H1 (cell line): ENCODE data around the gene PCP4L1. TPM values are rescaled to one million over a fixed set of nuclear protein-coding genes. Genes with fewer than 3 reads are reported as not detected.

ENCODE experiments used
- CTCF ChIA-PET: fragments of 300-600 bp; sonication (Branson Sonifier 250); formaldehyde crosslinking; loops from one replicate; lab custom pipeline; 2021; ENCODE audit not compliant: partially characterized antibody; lab: Charles Lee
- POLR2A ChIA-PET: fragments of 300-600 bp; sonication (Branson Sonifier 250); formaldehyde crosslinking; loops from one replicate; lab custom pipeline; 2021; ENCODE audit warnings: inconsistent platforms; ENCODE audit not compliant: partially characterized antibody; lab: Charles Lee
- DNase-seq, 2 experiments: peaks; one replicate each; pipeline versions ENCODE4 v3.0.0 to v3.0.0-alpha.2; 2010 to 2022; ENCODE audit warnings: low spot score in 2 of 2, low read depth in 1 of 2, mixed read lengths in 1 of 2
- FAIRE-seq: peaks from 2 replicates; lab custom pipeline; 2011; peaks lifted over from hg19 to GRCh38; lab: Jason Lieb, UNC
- H2AFZ ChIP-seq: 2 replicates; pipeline ENCODE4 v1.8.1; 2012; ENCODE audit warnings: low read length, inconsistent platforms
- H2AK5ac ChIP-seq: 2 replicates; pipeline ENCODE4 v1.6.1; 2013; ENCODE audit warnings: low read depth, low read length
- H2BK120ac ChIP-seq: replicated peaks from 2 replicates; pipeline ENCODE3; 2013; ENCODE audit warnings: low read depth, low read length, inconsistent platforms
- H2BK12ac ChIP-seq: 2 replicates; pipeline ENCODE4 v1.6.1; 2013; ENCODE audit warnings: low read depth, low read length
- H2BK15ac ChIP-seq: 2 replicates; pipeline ENCODE4 v1.6.1; 2013; ENCODE audit warnings: low read length
- H2BK20ac ChIP-seq: 2 replicates; pipeline ENCODE4 v1.6.1; 2013; ENCODE audit warnings: low read length
- H2BK5ac ChIP-seq: 2 replicates; pipeline ENCODE4 v1.6.1; 2013; ENCODE audit warnings: low read depth, low read length
- H3K14ac ChIP-seq: 2 replicates; pipeline ENCODE4 v1.6.1; 2013; ENCODE audit warnings: inconsistent platforms; ENCODE audit not compliant: insufficient read length
- H3K18ac ChIP-seq: 2 replicates; pipeline ENCODE4 v1.6.1; 2013; ENCODE audit warnings: low read length; ENCODE audit errors: extremely low read depth
- H3K23ac ChIP-seq: 2 replicates; pipeline ENCODE4 v1.6.1; 2013; ENCODE audit warnings: inconsistent platforms; ENCODE audit not compliant: insufficient read length
- H3K23me2 ChIP-seq: 2 replicates; pipeline ENCODE4 v1.6.1; 2013; ENCODE audit warnings: low read depth, low read length
- H3K27ac ChIP-seq: 2 replicates; pipeline ENCODE4 v1.6.1; 2011; ENCODE audit warnings: low read depth, low read length, inconsistent platforms
- H3K27me3 ChIP-seq, 4 experiments: replicated peaks in 1 of 4; 1 replicate in 1 of 4; 2 replicates in 3 of 4; pipeline versions ENCODE4 v1.6.1 to v1.8.1; 2011 to 2013; ENCODE audit warnings: low read length in 3 of 4, mild to moderate bottlenecking in 3 of 4, inconsistent platforms in 2 of 4, mixed read lengths in 2 of 4, moderate library complexity in 1 of 4; ENCODE audit not compliant: control insufficient read depth in 3 of 4, insufficient read depth in 3 of 4; ENCODE audit errors: extremely low read depth in 1 of 4
- H3K36me3 ChIP-seq, 4 experiments: 2 replicates each; pipeline versions ENCODE4 v1.6.1 to v1.8.1; 2011 to 2013; ENCODE audit warnings: mild to moderate bottlenecking in 4 of 4, low read length in 3 of 4, moderate library complexity in 2 of 4, control low read depth in 1 of 4, inconsistent platforms in 1 of 4; ENCODE audit not compliant: insufficient read depth in 4 of 4, control insufficient read depth in 2 of 4
- H3K4ac ChIP-seq: replicated peaks from 2 replicates; pipeline ENCODE3; 2013; ENCODE audit warnings: low read length, low read depth, mixed read lengths, inconsistent platforms; ENCODE audit not compliant: insufficient read length
- H3K4me1 ChIP-seq, 4 experiments: replicated peaks in 1 of 4; 1 replicate in 1 of 4; 2 replicates in 3 of 4; pipeline versions ENCODE4 v1.6.1 to v1.8.1; 2011 to 2013; ENCODE audit warnings: low read length in 3 of 4, inconsistent platforms in 2 of 4, mixed read lengths in 1 of 4; ENCODE audit not compliant: insufficient read depth in 4 of 4, control insufficient read depth in 3 of 4
- H3K4me2 ChIP-seq, 2 experiments: 2 replicates each; pipeline versions ENCODE4 v1.6.1 to v1.8.1; 2011 to 2013; ENCODE audit warnings: low read depth in 2 of 2, low read length in 2 of 2, control low read depth in 1 of 2, inconsistent platforms in 1 of 2, mild to moderate bottlenecking in 1 of 2; ENCODE audit not compliant: insufficient read depth in 1 of 2
- H3K4me3 ChIP-seq, 4 experiments: fragments of 200-600, 300-600 bp in 1 of 4; sonication (generic), shearing (Covaris generic), sonication (Bioruptor Twin) in 1 of 4; 2 replicates each; pipeline versions ENCODE4 v1.5.1 to v1.8.1; 2011 to 2016; ENCODE audit warnings: low read length in 4 of 4, low read depth in 3 of 4, control low read depth in 2 of 4, inconsistent platforms in 2 of 4, mild to moderate bottlenecking in 2 of 4, mixed read lengths in 1 of 4, moderate library complexity in 1 of 4; ENCODE audit not compliant: insufficient read depth in 2 of 4; ENCODE audit errors: extremely low read depth in 1 of 4
- H3K56ac ChIP-seq: replicated peaks from 2 replicates; pipeline ENCODE3; 2013; ENCODE audit warnings: low read depth, mild to moderate bottlenecking, mixed read lengths, low read length, inconsistent platforms; ENCODE audit not compliant: insufficient read length
- H3K79me1 ChIP-seq: 2 replicates; pipeline ENCODE4 v1.6.1; 2013; ENCODE audit warnings: low read depth, low read length, control low read depth
- H3K79me2 ChIP-seq, 2 experiments: 2 replicates each; pipeline versions ENCODE4 v1.6.1 to v1.8.1; 2012 to 2013; ENCODE audit warnings: low read length in 2 of 2, mild to moderate bottlenecking in 2 of 2, inconsistent platforms in 1 of 2; ENCODE audit not compliant: insufficient read depth in 2 of 2, control insufficient read depth in 1 of 2
- H3K9ac ChIP-seq, 4 experiments: replicated peaks in 1 of 4; 1 replicate in 1 of 4; 2 replicates in 3 of 4; pipeline versions ENCODE4 v1.6.1 to v1.8.1; 2011 to 2013; ENCODE audit warnings: low read depth in 3 of 4, low read length in 3 of 4, control low read depth in 2 of 4, mild to moderate bottlenecking in 2 of 4, moderate library complexity in 2 of 4, inconsistent platforms in 1 of 4; ENCODE audit errors: extremely low read depth in 1 of 4
- H3K9me3 ChIP-seq, 2 experiments: 2 replicates each; pipeline versions ENCODE4 v1.6.1 to v1.8.1; 2012 to 2013; ENCODE audit warnings: mild to moderate bottlenecking in 2 of 2, moderate library complexity in 2 of 2, control low read depth in 1 of 2, inconsistent platforms in 1 of 2, low read depth in 1 of 2, low read length in 1 of 2, mixed read lengths in 1 of 2; ENCODE audit not compliant: insufficient read depth in 2 of 2
- H4K20me1 ChIP-seq, 2 experiments: replicated peaks in 1 of 2; 2 replicates each; pipeline versions ENCODE3 to v1.8.1; 2011 to 2013; ENCODE audit warnings: inconsistent platforms in 2 of 2, low read length in 2 of 2, mild to moderate bottlenecking in 1 of 2; ENCODE audit not compliant: insufficient read depth in 2 of 2, control insufficient read depth in 1 of 2
- H4K5ac ChIP-seq: 2 replicates; pipeline ENCODE4 v1.6.1; 2013; ENCODE audit warnings: low read length, low read depth, mixed read lengths, inconsistent platforms; ENCODE audit not compliant: insufficient read length
- H4K8ac ChIP-seq: 2 replicates; pipeline ENCODE4 v1.8.0; 2013; ENCODE audit warnings: mild to moderate bottlenecking, moderate library complexity, low read length, inconsistent platforms; ENCODE audit not compliant: insufficient read depth; ENCODE audit errors: extremely low read depth
- H4K91ac ChIP-seq: replicated peaks from 2 replicates; pipeline ENCODE3; 2013; ENCODE audit warnings: low read length, mixed read lengths, inconsistent platforms; ENCODE audit not compliant: insufficient read length
- BCL11A ChIP-seq, 2 experiments: IDR thresholded peaks; one replicate each; pipeline ENCODE4 v1.6.1; 2011; ENCODE audit warnings: low read depth in 2 of 2, low read length in 2 of 2, mild to moderate bottlenecking in 2 of 2
- CBX5 ChIP-seq: fragments of 300-800, 300-1000 bp; sonication (generic); IDR thresholded peaks from 2 replicates; pipeline ENCODE4 v1.7.1; 2016; ENCODE audit warnings: antibody characterized with exemption, low read length, low read depth
- CHD1 ChIP-seq: IDR thresholded peaks from 2 replicates; pipeline ENCODE4 v1.6.1; 2012; ENCODE audit warnings: low read depth, low read length, improper control_type of control experiment
- FOSL1 ChIP-seq: IDR thresholded peaks from 2 replicates; pipeline ENCODE4 v1.6.1; 2011; ENCODE audit warnings: mild to moderate bottlenecking, low read depth, low read length, moderate library complexity; ENCODE audit not compliant: insufficient read depth
- JUN ChIP-seq: IDR thresholded peaks from 2 replicates; pipeline ENCODE4 v1.6.1; 2011; ENCODE audit warnings: low read depth, mild to moderate bottlenecking, improper control_type of control experiment, low read length
- KDM4A ChIP-seq: IDR thresholded peaks from one replicate; pipeline ENCODE4 v1.7.1; 2012; ENCODE audit warnings: low read depth, mild to moderate bottlenecking, moderate library complexity, low read length, inconsistent platforms; ENCODE audit not compliant: severe bottlenecking
- MAFK ChIP-seq: IDR thresholded peaks from 2 replicates; pipeline ENCODE4 v1.6.1; 2012; ENCODE audit warnings: low read depth, mild to moderate bottlenecking, improper control_type of control experiment, low read length
- MAX ChIP-seq: IDR thresholded peaks from 2 replicates; pipeline ENCODE4 v1.6.1; 2012; ENCODE audit warnings: inconsistent platforms
- RNF2 ChIP-seq: fragments of 200-900, 300-1000 bp; sonication (generic); IDR thresholded peaks from 2 replicates; pipeline ENCODE4 v1.7.1; 2016; ENCODE audit warnings: borderline replicate concordance, low read depth, mild to moderate bottlenecking, antibody characterized with exemption, low read length; ENCODE audit not compliant: poor library complexity, severe bottlenecking; ENCODE audit errors: missing control alignments
- RXRA ChIP-seq: IDR thresholded peaks from 2 replicates; pipeline ENCODE4 v1.6.1; 2011; ENCODE audit warnings: low read depth, mild to moderate bottlenecking, low read length, moderate library complexity; ENCODE audit not compliant: insufficient read depth
- SRF ChIP-seq: IDR thresholded peaks from 2 replicates; pipeline ENCODE4 v1.6.1; 2011; ENCODE audit warnings: mild to moderate bottlenecking, low read depth, low read length, moderate library complexity
- TAF1 ChIP-seq: IDR thresholded peaks from 2 replicates; pipeline ENCODE4 v1.6.1; 2011; ENCODE audit warnings: mild to moderate bottlenecking, low read depth, low read length
- TCF12 ChIP-seq: IDR thresholded peaks from 2 replicates; pipeline ENCODE4 v1.6.1; 2011; ENCODE audit warnings: low read depth, mild to moderate bottlenecking, low read length
- YY1 ChIP-seq: IDR thresholded peaks from 2 replicates; pipeline ENCODE4 v1.6.1; 2011; ENCODE audit warnings: low read depth, mild to moderate bottlenecking, low read length
- WGBS, 2 experiments: shearing (Covaris generic) in 1 of 2; methylation state at CpG; one replicate each; pipeline versions ENCODE4 v1.1.6 to v1.1.7; 2013 to 2015; ENCODE audit warnings: low lambda C conversion rate in 2 of 2, mixed read lengths in 2 of 2, inconsistent platforms in 1 of 2, low coverage in 1 of 2, missing lambda C conversion rate in 1 of 2; ENCODE audit not compliant: insufficient replicate concordance in 2 of 2, insufficient coverage in 1 of 2, insufficient read length in 1 of 2; ENCODE audit errors: extremely low coverage in 1 of 2, missing lambda C conversion rate in 1 of 2; 5-methylcytosine and 5-hydroxymethylcytosine counted together
- polyA plus RNA-seq, 7 experiments: library from polyadenylated mRNA; depleted of rRNA in 3 of 7; stranded (reverse) in 5 of 7; unstranded in 2 of 7; fragments of >200 nt in 5 of 7; fragments of 200-250 nt in 2 of 7; gene quantifications; 1 replicate in 5 of 7; 2 replicates in 1 of 7; 4 replicates in 1 of 7; pipeline versions ENCODE4 v1.2.1 to v1.2.3, GENCODE V29; 2011 to 2013; ENCODE audit warnings: missing spikeins in 2 of 7, mixed read lengths in 2 of 7
- total RNA-seq: library from RNA; stranded (reverse); fragmentation: NEBNext Ultra II Directional; extraction: Animal tissue kit (Norgen Biotek cat#: 25700); gene quantifications from 2 replicates; pipeline ENCODE4 v1.2.1, GENCODE V29; 2021

Gene PCP4L1
- total and polyA plus RNA-seq, 2 of the 8 experiments (the other 6 are each of a cell fraction or from before 2014, with no cell fraction given) = 0.41 to 1.0 TPM

- Histone ChIP-seq H2AFZ (no peak overlapping the region), H2AK5ac (no peak overlapping the region), H4K5ac (no peak overlapping the region), H4K8ac (no peak overlapping the region), H3K14ac (no peak overlapping the region), H2BK120ac (no peak overlapping the region), H3K27me3 (0 out of 7 replicates have a peak, but pooled peaks cover 0 to 2% (median 0%) of the 10 kb centered on the region in 4 experiments), H4K91ac (no peak overlapping the region), H3K9me3 (no peaks in the 10 kb centered on the region), H3K4ac (no peak overlapping the region), H3K4me3 (no peak overlapping the region), H3K79me2 (no peaks in the 10 kb centered on the region), H3K56ac (no peak overlapping the region), H3K18ac (no peak overlapping the region), H3K23me2 (no peaks in the 10 kb centered on the region), H3K4me2 (no peak overlapping the region), H3K4me1 (peaks cover 0 to 13% (median 0%) of the 10 kb centered on the region in 4 experiments; a peak in 3 of 7 replicates), H2BK12ac (no peak overlapping the region), H3K23ac (no peak overlapping the region), H2BK15ac (no peak overlapping the region), H2BK5ac (no peak overlapping the region), H2BK20ac (no peak overlapping the region), H3K79me1 (no peaks in the 10 kb centered on the region), H3K36me3 (no peaks in the 10 kb centered on the region), H3K9ac (no peak overlapping the region), H3K27ac (no peak overlapping the region), H4K20me1 (no peaks in the 10 kb centered on the region)
- CTCF ChIA-PET = interaction anchor here (0.8 to 23.7 kb wide), 12 partner anchors 8 to 167 kb away, joined by 3 to 427 read pairs (median 12); partner anchors contain the start of genes ADAMTS4, NDUFS2, PPOX and TOMM40L
- FAIRE-seq (no peak), DNase-seq (no peak)
- WGBS, 2 experiments = 95% methylated on average over 5 of the region's 5 CpGs; no CpG with 5 or more reads in 1 of the 2 experiments
- POLR2A ChIA-PET = interaction anchor here (0.7 to 9.9 kb wide), 7 partner anchors 9 to 70 kb away, joined by 3 to 82 read pairs (median 5); partner anchors contain the start of genes ADAMTS4 and NDUFS2
- TF ChIP-seq RXRA (no peak), YY1 (no peak), BCL11A (IDR thresholded peaks at IDR 0.05; ENCODE audit: low read depth in 2 of 2, low read length in 2 of 2) (no peak), CHD1 (no peak), JUN (no peak), MAX (no peak), KDM4A (no peak), CBX5 (no peak), RNF2 (no peak), MAFK (no peak), SRF (no peak), FOSL1 (no peak), TCF12 (no peak), TAF1 (no peak)
Measured at GRCh38 chr1:161220002-161220401, 38.5 kb upstream of the PCP4L1 start.
